Stimulated activated CD4-positive, alpha-beta T cell treated with anti-CD3 and anti-CD28 coated beads, TNF-alpha, amount 100 ng/mL, for 48 hours (primary cell): Measurements from ENCODE around the gene ZBTB4.
A peak's percentile ranks its signal among the peaks of the same experiment; 100 is the strongest.

Experiments
- DNase-seq, 3 donors: peaks; one replicate each; pipeline ENCODE4 v3.0.0-alpha.2; 2020; ENCODE audit warnings: low read depth in 3 of 3

The ZBTB4 gene, protein sequence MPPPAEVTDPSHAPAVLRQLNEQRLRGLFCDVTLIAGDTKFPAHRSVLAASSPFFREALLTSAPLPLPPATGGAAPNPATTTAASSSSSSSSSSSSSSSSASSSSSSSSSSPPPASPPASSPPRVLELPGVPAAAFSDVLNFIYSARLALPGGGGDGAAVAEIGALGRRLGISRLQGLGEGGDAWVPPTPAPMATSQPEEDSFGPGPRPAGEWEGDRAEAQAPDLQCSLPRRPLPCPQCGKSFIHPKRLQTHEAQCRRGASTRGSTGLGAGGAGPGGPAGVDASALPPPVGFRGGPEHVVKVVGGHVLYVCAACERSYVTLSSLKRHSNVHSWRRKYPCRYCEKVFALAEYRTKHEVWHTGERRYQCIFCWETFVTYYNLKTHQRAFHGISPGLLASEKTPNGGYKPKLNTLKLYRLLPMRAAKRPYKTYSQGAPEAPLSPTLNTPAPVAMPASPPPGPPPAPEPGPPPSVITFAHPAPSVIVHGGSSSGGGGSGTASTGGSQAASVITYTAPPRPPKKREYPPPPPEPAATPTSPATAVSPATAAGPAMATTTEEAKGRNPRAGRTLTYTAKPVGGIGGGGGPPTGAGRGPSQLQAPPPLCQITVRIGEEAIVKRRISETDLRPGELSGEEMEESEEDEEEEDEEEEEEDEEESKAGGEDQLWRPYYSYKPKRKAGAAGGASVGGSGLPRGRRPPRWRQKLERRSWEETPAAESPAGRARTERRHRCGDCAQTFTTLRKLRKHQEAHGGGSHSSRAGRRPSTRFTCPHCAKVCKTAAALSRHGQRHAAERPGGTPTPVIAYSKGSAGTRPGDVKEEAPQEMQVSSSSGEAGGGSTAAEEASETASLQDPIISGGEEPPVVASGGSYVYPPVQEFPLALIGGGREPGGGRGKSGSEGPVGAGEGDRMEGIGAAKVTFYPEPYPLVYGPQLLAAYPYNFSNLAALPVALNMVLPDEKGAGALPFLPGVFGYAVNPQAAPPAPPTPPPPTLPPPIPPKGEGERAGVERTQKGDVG

DNA sequence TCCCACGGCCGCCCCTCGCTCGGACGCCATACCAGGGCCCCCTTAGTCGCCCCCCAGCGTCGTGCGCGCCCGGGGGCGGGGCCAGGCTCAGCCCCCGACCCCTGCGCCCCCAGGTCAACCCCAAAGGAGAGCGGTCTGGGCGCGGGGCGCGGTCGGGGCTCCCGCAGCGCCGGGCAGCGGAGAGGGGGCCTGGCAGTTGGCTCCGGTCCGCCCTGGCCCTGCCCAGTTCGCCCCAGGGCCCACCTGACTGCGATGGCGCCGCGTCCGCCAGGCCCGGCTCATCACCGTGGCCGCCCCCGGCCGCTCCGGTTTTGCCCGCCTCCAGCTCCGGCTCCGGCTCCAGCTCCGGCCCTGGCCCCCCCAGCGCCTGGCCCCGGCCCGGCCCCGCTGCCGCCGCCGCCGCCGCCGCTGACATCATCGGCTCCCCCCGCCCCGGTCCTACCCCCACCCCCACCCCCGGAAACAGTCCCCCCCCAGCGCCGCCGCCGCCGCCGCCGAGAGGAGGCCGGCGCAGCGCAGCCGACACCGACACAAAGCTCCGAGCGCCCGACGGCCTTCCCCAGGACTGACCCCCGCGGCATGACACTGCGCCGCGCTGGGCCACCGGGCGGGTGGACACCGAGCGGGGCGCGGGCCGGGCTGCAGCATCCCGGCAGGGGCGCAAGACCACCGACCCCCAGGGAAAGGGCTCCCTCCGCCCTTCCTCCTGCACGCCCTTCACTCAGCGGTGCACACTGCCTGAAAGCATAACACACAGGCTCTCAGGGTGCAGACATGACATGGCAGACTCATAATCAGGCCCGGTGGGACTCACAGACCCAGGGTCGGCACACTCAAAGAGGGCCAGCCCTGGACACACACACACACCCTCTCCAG is at the start of gene ZBTB4:
TSS of gene ZBTB4 (minus strand) at position 419 of the 876 bp plus-strand sequence. CDS start 12,830 bp downstream, outside the sequence.
- DNase-seq = peak in 1 of 3 donors; percentile 52

DNA sequence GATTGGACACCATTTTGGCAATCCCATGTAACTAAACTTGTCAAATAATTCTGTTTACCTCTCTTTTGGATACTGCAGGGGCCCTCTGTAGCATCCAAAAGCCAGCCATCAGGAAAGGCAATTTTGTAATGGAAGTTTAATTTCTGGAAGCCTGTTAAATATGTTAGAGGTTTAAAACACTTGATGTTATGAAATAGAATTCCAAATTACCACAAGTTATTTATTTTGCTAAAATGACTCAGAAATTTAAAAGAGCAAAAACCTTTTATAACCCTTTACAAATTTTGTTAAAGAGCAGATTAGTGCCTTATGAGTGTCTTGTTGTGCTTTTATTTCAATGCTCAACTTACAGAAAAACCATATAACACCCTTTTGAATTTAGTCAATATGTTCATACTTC is 49.4 kb upstream of the ZBTB4 start:
- DNase-seq = no peak

DNA sequence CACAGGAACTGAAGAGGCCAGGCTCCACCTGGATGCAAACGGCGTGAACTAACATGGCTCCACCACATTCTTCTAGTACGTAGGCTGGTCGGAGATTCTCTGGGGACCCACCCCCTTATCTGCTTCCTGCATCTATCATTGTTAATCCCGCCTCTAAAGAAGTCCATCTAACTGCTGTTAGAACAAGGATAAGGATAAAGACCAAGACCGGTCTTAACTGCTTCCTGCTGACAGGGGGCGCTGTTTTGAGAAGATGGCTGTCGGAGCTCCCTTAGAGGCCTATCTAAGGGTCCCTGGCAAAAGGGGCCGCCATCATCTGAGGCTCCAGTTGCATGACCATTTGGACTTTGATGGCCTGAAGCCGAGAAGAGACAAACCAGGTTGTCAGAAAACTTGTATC is 43.6 kb upstream of the ZBTB4 start:
- peak; percentile 27 to 44 (median 39) for DNase-seq

DNA sequence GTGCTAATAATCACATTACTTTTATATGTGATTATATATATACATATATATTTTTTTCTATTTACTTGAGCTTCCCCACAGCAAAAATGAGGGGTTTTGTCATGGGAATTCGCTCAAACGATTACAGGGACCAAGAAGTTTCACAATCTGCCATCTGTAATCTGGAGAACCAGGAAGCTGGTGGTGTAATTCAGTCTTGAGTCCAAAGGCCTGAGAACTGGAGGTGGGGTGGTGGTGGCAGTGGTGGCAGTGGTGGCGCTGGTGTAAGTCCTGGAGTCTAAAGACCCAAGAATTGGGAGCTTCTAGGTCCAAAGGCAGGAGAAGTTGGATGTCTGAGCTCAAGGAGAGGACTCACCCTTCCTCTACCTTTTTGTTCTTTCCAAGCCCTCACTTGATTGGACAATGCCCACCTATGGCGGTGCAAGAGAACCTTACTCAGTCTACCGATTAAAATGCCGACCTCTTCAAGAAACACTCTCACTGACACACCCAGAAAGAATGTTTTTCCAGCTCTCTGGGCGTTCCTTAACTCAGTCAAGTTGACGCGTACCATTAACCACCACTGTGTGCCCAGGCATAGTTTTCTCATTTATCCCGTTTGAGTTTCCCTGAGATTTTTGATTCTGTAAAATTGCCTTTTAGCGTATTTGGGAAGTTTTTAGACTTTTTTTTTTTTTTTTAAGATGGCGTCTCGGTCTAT is 36.6 kb upstream of the ZBTB4 start:
- no peak for DNase-seq

DNA sequence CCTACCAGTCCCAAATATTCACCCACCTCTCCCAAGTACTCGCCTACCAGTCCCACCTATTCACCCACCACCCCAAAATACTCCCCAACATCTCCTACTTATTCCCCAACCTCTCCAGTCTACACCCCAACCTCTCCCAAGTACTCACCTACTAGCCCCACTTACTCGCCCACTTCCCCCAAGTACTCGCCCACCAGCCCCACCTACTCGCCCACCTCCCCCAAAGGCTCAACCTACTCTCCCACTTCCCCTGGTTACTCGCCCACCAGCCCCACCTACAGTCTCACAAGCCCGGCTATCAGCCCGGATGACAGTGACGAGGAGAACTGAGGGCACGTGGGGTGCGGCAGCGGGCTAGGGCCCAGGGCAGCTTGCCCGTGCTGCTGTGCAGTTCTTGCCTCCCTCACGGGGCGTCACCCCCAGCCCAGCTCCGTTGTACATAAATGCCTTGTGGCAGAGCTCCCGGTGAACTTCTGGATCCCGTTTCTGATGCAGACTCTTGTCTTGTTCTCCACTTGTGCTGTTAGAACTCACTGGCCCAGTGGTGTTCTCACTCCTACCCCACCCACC is 34.5 kb upstream of the ZBTB4 start:
- no peak for DNase-seq

DNA sequence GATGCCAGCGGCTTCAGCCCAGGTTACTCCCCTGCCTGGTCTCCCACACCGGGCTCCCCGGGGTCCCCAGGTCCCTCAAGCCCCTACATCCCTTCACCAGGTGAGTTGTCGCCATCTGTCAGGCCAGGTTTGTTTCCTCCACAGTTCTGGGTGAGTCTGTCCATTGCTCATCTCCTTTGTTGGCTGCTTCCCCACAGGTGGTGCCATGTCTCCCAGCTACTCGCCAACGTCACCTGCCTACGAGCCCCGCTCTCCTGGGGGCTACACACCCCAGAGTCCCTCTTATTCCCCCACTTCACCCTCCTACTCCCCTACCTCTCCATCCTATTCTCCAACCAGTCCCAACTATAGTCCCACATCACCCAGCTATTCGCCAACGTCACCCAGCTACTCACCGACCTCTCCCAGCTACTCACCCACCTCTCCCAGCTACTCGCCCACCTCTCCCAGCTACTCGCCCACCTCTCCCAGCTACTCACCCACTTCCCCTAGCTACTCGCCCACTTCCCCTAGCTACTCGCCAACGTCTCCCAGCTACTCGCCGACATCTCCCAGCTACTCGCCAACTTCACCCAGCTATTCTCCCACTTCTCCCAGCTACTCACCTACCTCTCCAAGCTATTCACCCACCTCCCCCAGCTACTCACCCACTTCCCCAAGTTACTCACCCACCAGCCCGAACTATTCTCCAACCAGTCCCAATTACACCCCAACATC is 33.6 kb upstream of the ZBTB4 start:
- DNase-seq = no peak

DNA sequence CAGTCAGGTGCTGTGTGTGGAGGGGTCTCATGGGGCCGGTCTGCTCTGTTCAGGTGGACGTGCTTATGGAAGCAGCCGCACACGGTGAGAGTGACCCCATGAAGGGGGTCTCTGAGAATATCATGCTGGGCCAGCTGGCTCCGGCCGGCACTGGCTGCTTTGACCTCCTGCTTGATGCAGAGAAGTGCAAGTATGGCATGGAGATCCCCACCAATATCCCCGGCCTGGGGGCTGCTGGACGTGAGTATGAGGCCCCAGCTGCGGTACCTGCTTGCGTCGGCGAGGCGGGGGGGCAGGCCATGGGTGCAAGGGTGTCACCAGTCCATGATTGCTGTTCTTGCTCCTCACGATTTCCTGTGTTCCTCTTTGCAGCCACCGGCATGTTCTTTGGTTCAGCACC is 32.7 kb upstream of the ZBTB4 start:
- no peak for DNase-seq

DNA sequence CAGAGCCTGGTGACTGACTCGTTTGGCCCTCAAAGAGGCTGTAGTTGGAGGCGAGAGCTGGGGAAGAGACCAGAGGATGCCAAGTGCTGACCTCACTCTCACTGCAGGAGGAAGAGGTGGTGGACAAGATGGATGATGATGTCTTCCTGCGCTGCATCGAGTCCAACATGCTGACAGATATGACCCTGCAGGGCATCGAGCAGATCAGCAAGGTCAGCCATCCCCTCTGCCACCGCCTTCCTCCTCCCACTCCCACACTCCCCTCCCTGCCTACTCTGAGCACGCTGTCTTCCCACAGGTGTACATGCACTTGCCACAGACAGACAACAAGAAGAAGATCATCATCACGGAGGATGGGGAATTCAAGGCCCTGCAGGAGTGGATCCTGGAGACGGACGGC is 31.7 kb upstream of the ZBTB4 start:
- no peak for DNase-seq

DNA sequence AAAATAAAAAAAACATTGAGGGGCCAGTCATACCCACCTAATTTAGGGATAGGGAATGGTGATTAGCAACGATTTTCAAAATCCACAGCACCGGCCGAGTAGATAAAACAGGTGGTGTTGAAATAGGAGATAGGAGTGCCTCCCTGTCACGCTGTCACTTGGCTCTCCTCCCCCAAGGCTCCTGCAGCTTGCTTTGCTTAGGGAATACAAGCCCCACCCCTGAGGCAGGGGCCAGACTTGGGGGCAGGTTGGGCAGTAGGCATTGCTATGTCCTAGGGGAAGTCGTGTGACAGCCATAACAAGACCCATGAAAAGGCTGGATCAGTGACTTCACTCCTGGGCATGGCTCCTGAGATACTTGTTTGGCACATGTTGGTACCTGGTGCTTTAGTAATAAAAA is 30.5 kb upstream of the ZBTB4 start:
- no peak for DNase-seq

DNA sequence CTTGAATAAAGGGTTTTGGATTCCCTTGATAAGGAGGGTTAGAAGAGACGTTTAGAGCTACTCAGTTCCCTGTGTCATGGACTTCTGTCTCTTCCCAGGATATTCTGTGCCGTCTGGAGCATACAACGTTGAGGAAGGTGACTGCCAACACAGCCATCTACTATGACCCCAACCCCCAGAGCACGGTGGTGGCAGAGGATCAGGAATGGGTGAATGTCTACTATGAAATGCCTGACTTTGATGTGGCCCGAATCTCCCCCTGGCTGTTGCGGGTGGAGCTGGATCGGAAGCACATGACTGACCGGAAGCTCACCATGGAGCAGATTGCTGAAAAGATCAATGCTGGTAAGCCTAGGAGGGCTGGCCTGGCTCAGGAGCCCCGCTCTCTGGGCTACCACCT is 29.4 kb upstream of the ZBTB4 start:
- no peak for DNase-seq

DNA sequence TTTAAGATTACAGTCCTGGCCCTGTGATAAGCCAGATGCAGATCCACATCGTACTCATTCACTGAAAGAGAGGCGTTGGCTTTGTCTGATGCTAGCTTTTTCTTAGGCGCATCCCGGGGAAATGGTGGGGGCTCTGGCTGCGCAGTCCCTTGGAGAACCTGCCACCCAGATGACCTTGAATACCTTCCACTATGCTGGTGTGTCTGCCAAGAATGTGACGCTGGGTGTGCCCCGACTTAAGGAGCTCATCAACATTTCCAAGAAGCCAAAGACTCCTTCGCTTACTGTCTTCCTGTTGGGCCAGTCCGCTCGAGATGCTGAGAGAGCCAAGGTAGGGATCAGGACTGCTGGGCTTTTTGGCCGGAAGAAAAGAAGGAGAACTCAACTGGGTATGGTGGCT is 28.7 kb upstream of the ZBTB4 start:
- no peak for DNase-seq

DNA sequence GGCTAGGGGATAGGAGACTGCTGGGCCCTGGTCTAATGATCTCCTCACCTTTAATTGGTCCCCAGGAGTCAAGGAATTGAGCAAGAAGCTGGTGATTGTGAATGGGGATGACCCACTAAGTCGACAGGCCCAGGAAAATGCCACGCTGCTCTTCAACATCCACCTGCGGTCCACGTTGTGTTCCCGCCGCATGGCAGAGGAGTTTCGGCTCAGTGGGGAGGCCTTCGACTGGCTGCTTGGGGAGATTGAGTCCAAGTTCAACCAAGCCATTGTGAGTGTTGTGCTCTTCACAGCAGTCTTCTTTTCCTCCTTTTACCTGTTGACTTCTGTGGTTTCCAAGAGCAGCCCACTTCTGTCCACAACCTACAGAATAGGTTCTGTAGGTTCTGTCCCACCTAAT is 24.1 kb upstream of the ZBTB4 start:
- DNase-seq = no peak

DNA sequence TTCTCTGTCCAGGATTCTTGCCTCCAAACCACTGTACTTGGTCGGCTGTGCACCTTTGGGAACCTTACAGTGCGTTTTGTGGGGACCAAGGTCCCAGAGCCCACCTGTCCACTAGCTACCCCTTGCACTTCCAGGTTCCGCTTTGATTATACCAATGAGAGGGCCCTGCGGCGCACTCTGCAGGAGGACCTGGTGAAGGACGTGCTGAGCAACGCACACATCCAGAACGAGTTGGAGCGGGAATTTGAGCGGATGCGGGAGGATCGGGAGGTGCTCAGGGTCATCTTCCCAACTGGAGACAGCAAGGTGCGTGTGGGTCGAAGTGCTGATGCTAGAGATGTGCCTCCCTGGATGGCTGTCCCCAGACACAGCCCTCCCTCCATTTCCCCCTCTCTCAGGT is 23.6 kb upstream of the ZBTB4 start:
- no peak for DNase-seq

DNA sequence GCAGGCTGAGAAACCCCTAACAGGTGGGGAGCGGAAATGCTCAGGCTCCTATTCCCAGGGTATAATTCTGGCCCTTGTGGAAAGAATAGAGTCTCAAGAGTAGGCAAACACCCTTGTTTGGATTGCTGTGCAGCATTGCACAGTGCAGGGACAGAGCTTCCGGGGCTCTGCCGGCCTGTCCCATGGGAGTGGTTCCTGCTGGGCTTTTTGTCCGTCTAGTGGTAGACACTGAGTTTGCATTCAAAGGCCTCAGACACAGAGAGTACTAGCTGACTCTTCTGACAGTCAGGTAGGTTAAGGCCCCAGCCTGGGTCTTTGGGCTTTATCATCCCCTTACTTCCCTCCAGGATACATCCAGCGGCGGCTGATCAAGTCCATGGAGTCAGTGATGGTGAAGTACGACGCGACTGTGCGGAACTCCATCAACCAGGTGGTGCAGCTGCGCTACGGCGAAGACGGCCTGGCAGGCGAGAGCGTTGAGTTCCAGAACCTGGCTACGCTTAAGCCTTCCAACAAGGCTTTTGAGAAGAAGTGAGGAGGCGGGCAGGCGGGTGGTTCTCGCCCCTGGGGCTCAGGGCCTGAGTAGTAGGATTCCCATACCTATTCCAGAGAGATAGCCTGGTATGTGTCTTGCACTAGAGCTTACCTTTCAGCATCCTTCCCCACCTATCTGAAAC is 22.9 kb upstream of the ZBTB4 start:
- no peak for DNase-seq

DNA sequence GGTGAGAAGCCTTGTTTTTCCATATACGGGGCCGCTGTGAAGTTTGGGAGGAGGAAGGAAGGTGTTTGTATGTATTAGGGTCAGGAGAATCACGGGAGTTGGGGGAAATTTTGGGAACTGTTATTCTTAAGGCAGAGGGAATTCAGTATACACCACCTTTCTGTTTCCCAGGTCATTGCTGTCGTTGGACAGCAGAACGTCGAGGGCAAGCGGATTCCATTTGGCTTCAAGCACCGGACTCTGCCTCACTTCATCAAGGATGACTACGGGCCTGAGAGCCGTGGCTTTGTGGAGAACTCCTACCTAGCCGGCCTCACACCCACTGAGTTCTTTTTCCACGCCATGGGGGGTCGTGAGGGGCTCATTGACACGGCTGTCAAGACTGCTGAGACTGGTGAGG is 22.3 kb upstream of the ZBTB4 start:
- DNase-seq = no peak

DNA sequence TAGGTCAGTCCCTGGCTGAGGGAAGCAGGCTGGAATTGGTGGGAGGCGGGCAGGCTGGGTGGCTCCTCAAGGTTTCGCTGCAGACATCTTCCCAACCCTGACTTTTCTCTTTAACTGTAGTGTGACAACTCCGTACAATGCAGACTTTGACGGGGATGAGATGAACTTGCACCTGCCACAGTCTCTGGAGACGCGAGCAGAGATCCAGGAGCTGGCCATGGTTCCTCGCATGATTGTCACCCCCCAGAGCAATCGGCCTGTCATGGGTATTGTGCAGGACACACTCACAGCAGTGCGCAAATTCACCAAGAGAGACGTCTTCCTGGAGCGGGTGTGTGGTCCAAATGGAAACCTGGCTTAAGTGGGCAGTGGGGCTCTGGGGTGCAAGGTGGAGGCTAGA is 19.7 kb upstream of the ZBTB4 start:
- no peak for DNase-seq

DNA sequence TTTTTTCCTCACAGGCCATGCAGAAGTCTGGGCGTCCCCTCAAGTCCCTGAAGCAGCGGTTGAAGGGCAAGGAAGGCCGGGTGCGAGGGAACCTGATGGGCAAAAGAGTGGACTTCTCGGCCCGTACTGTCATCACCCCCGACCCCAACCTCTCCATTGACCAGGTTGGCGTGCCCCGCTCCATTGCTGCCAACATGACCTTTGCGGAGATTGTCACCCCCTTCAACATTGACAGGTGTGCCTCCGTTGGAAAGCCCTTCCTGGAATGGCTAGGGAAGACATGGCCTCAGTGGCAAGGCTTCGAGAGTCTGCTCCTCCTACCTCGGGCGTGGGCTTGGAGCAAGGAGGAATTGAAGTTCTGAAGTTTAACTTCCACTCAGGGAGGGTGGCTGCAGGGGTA is 18.2 kb upstream of the ZBTB4 start:
- DNase-seq = no peak

DNA sequence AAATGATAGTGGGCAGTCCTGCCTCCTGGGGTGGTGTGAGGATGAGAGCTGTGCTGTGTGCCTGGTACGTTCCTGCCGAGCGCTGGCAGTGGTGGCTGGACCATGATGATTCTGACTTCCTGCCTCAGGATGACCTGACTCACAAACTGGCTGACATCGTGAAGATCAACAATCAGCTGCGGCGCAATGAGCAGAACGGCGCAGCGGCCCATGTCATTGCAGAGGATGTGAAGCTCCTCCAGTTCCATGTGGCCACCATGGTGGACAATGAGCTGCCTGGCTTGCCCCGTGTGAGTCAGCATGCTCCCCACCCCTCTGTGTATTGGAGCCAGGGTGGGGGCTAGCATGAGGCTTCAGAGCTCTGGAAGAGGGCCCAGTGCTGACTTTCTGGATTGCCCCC is 17.8 kb upstream of the ZBTB4 start:
- no peak for DNase-seq

DNA sequence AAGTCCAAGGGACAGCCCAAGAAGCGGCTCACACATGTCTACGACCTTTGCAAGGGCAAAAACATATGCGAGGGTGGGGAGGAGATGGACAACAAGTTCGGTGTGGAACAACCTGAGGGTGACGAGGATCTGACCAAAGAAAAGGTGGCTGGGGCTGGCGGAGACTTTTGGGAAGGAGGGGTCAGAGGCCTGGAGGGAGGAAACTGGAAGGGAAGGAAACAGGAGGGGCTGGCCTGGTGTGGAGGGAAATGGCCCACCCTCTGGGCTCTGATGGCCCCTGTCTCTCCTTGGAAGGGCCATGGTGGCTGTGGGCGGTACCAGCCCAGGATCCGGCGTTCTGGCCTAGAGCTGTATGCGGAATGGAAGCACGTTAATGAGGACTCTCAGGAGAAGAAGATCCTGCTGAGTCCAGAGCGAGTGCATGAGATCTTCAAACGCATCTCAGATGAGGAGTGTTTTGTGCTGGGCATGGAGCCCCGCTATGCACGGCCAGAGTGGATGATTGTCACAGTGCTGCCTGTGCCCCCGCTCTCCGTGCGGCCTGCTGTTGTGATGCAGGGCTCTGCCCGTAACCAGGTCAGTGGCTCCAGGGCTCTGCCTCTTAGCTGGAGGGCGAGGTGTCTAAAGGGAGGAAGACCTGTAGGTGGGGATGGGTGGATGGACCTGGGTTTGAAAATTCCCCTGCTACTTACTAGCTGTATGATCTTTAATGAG is 17.2 kb upstream of the ZBTB4 start:
- DNase-seq = no peak
